Esophagus squamous epithelium (tissue), 5 donors: ENCODE data around the gene RBM33. TPM values are rescaled to one million over a fixed set of nuclear protein-coding genes. Genes with fewer than 3 reads are reported as not detected.

ENCODE experiments used
- DNase-seq: peaks from one replicate; lab custom pipeline; 2025; lab: John Stamatoyannopoulos, UW
- H3K27ac ChIP-seq, 4 donors: fragments of 200-600 bp; sonication (generic); one replicate each; pipeline ENCODE4 v1.5.1; 2016 to 2019; ENCODE audit warnings: mild to moderate bottlenecking in 1 of 4
- H3K27me3 ChIP-seq, 4 donors: fragments of 200-600 bp; sonication (generic); 1 replicate in 3 of 4; 2 replicates in 1 of 4; pipeline versions ENCODE4 v1.5.1 to v1.6.0; 2017 to 2021; ENCODE audit warnings: antibody characterized with exemption in 1 of 4
- H3K36me3 ChIP-seq, 3 donors: fragments of 200-600 bp; sonication (generic); one replicate each; pipeline ENCODE4 v1.5.1; 2016 to 2019
- H3K4me1 ChIP-seq, 3 donors: fragments of 200-600 bp; sonication (generic); one replicate each; pipeline ENCODE4 v1.5.1; 2017 to 2019
- H3K4me3 ChIP-seq, 4 donors: fragments of 200-600 bp; sonication (generic); 1 replicate in 3 of 4; 2 replicates in 1 of 4; pipeline ENCODE4 v1.5.1; 2016 to 2019; ENCODE audit warnings: mild to moderate bottlenecking in 2 of 4, moderate library complexity in 1 of 4
- H3K9me3 ChIP-seq, 3 donors: fragments of 200-600 bp; sonication (generic); one replicate each; pipeline ENCODE4 v1.5.1; 2016 to 2019
- CTCF ChIP-seq, 6 experiments: fragments of 450-650 bp in 4 of 6; fragments of 200-600 bp in 2 of 6; sonication (generic) in 2 of 6; IDR thresholded peaks; one replicate each; pipeline ENCODE4 v1.5.1; 2016 to 2019; ENCODE audit warnings: antibody characterized with exemption in 6 of 6, mild to moderate bottlenecking in 4 of 6, moderate library complexity in 4 of 6
- POLR2A ChIP-seq, 4 donors: fragments of 450-650 bp; IDR thresholded peaks; one replicate each; pipeline ENCODE4 v1.6.1; 2017; ENCODE audit warnings: antibody characterized with exemption in 4 of 4, mild to moderate bottlenecking in 4 of 4, moderate library complexity in 3 of 4
- WGBS, 2 donors: methylation state at CpG; one replicate each; pipeline ENCODE4 v1.1.5; 2018; 5-methylcytosine and 5-hydroxymethylcytosine counted together
- intact Hi-C: fragments of 100-400 bp; cut with DNase I; formaldehyde crosslinking; loops from one replicate; pipeline ENCODE4 v1.15.0; 2022
- total RNA-seq, 4 donors: library from RNA; depleted of rRNA; stranded (reverse); fragments of >200 nt; gene quantifications; one replicate each; pipeline ENCODE4 v1.1.0, GENCODE V29; 2016
- donor health status: DM: yes; HTN: yes; CAD: no.

RBM33 gene
- total RNA-seq, 4 donors from 2014 or later: 20.3 to 45.6 (median 26.9) TPM

- DNase-seq: no peak
- 68 to 95% methylated on average over 8 to 19 of the region's 27 CpGs for whole genome bisulfite sequencing, 2 donors
- peaks cover 0 to 27% (median 3%) of the 10 kb centered on the region in 3 donors for H3K4me1 ChIP-seq
- H3K27ac ChIP-seq: peak overlapping the region in 2 of 4 donors; percentile 45 to 47
- H3K36me3 ChIP-seq: peaks cover 0 to 82% (median 24%) of the 10 kb centered on the region in 3 donors
- H3K27me3 ChIP-seq: no peaks in the 10 kb centered on the region
- no peaks in the 10 kb centered on the region for H3K9me3 ChIP-seq
- TF ChIP-seq CTCF (IDR thresholded peaks at IDR 0.05): no peak
- TF ChIP-seq POLR2A (IDR thresholded peaks at IDR 0.05): no peak
- H3K4me3 ChIP-seq: no peak overlapping the region
- intact Hi-C loops: no loop called here
Observed at GRCh38 chr7:155763691-155764437, 119.4 kb downstream of the RBM33 start.

GRCh38 chr7:155764438-155764793 lies 120.0 kb downstream of the RBM33 start:
- H3K4me1 ChIP-seq: peaks cover 0 to 27% (median 3%) of the 10 kb centered on the region in 3 donors
- H3K27me3 ChIP-seq: no peaks in the 10 kb centered on the region
- TF ChIP-seq POLR2A (IDR thresholded peaks at IDR 0.05) (no peak), CTCF (IDR thresholded peaks at IDR 0.05) (no peak)
- intact Hi-C loops: no loop called here
- H3K9me3 ChIP-seq: no peaks in the 10 kb centered on the region
- peaks cover 0 to 85% (median 27%) of the 10 kb centered on the region in 3 donors for H3K36me3 ChIP-seq
- no peak overlapping the region for H3K4me3 ChIP-seq
- H3K27ac ChIP-seq: peak overlapping the region in 1 of 4 donors; percentile 14
- WGBS, 2 donors: 79 to 97% methylated on average over 3 to 7 of the region's 7 CpGs
- DNase-seq: no peak

GRCh38 chr7:155765458-155765857 lies 121.0 kb downstream of the RBM33 start:
- Histone ChIP-seq H3K4me3 (no peak overlapping the region), H3K4me1 (peaks cover 0 to 34% (median 3%) of the 10 kb centered on the region in 3 donors), H3K9me3 (no peaks in the 10 kb centered on the region), H3K27me3 (no peaks in the 10 kb centered on the region), H3K36me3 (peaks cover 0 to 86% (median 36%) of the 10 kb centered on the region in 3 donors), H3K27ac (no peak overlapping the region)
- TF ChIP-seq CTCF (IDR thresholded peaks at IDR 0.05): no peak
- no peak for TF ChIP-seq POLR2A (IDR thresholded peaks at IDR 0.05)
- WGBS, 2 donors: 94 to 95% methylated on average over 8 of the region's 8 CpGs
- intact Hi-C loops: no loop called here
- no peak for DNase-seq

- H3K27me3 ChIP-seq: no peaks in the 10 kb centered on the region
- no peak overlapping the region for H3K4me3 ChIP-seq
- TF ChIP-seq POLR2A (IDR thresholded peaks at IDR 0.05) (no peak), CTCF (IDR thresholded peaks at IDR 0.05) (no peak)
- H3K36me3 ChIP-seq: peaks cover 0 to 88% (median 36%) of the 10 kb centered on the region in 3 donors
- 73 to 94% methylated on average over 3 of the region's 12 CpGs for WGBS, 2 donors
- H3K4me1 ChIP-seq: peaks cover 0 to 34% (median 3%) of the 10 kb centered on the region in 3 donors
- intact Hi-C loops: no loop called here
- H3K27ac ChIP-seq: no peak overlapping the region
- no peak for DNase-seq
- no peaks in the 10 kb centered on the region for H3K9me3 ChIP-seq
Observed at GRCh38 chr7:155766386-155766785, 121.9 kb downstream of the RBM33 start.
